ENCODE measurements around the gene TRIM52.

Gene TRIM52

DNA sequence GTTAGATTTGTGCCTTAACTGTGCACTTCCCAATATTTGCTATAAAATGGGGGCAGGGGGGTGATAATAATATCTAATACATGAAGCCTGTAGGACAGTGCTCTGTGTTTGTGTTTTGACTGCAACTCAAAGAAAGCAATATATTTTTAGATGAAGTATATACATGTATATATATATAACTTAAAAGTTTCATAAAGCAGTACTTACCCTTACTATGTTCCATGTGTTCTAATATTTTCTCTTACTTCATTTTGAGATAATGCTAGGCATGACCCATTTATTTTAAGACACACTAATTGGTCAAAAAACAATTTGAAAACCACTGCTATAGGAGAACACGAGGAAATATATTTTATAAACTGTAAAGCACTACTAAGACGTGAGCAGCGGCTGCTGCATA, 2.4 kb downstream of the TRIM52 start:
- DNase-seq (ENCODE audit: low spot score) = no peak

DNA sequence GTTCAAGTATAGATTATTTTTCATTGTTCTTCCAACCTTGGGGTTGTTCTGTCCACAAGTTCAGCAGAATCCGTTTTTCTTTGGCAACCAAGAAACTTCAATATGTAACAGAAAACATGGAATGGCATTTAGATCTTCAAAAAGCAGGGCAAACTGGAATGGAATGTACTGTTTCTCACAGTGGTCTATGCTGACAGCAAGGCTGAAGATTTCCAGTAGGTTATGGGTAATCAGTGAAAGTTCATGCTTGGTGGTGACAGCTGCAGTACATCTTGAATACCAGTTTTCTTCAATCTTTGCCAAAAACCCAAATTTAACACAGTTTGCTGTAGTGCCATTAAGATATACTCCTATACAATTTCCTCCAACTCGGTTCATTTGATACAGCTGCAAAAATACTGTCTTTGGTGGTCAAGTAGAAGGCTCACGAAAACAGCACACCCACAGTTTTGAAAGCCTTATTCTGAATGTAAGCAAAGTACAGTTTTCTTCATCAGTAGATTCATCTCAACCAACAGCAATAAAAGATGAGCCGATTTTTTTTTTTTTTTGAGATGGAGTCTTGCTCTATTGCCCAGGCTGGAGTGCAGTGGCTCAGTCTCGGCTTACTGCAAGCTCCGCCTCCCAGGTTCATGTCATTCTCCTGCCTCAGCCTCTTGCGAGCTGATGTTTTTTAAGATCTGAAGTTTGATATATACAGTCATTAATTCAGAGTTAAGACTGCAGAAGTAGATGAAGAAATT, 4.9 kb downstream of the TRIM52 start:
- no peak for DNase-seq (ENCODE audit: low spot score)

DNA sequence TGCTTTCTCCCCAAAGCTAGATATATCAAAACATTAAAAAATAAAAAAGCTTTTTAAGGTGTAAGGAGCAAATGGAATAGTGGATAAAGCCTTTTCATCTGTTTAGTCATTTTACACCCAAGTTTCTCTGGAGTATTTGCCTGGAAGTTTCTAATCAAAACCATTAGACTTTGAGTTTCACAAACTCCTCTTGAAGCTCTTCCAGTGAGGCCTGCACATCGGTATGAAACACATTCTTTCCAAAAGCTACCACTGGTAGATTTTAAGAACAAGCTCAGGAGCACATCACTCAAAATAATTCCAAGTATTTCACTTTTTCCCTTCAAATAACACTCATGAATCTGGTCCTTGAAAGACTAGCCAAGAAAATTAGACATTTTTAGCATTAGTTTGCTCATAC, 5.7 kb downstream of the TRIM52 start:
- DNase-seq (ENCODE audit: low spot score) = no peak

DNA sequence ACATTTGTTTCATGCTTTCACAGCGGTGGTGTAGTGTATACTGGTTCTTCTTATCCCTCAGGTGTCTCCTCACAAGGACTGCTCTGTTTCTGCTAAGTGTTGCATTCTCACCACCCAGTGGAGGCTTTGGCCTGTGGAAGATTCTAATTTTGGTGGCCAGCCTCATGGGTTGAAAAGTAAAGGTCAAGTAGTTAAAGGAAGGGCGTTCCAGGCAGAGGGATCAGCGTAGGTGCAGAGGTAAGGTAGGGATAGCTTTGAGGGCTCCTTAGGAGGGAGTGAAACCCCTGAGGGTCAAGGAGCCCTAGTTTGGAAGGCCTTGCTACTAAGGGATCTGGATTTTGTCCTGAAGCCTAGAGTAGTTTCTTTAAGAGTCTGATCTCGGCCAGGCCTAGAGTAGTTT, 12.7 kb downstream of the TRIM52 start:
- no peak for DNase-seq (ENCODE audit: low spot score)

DNA sequence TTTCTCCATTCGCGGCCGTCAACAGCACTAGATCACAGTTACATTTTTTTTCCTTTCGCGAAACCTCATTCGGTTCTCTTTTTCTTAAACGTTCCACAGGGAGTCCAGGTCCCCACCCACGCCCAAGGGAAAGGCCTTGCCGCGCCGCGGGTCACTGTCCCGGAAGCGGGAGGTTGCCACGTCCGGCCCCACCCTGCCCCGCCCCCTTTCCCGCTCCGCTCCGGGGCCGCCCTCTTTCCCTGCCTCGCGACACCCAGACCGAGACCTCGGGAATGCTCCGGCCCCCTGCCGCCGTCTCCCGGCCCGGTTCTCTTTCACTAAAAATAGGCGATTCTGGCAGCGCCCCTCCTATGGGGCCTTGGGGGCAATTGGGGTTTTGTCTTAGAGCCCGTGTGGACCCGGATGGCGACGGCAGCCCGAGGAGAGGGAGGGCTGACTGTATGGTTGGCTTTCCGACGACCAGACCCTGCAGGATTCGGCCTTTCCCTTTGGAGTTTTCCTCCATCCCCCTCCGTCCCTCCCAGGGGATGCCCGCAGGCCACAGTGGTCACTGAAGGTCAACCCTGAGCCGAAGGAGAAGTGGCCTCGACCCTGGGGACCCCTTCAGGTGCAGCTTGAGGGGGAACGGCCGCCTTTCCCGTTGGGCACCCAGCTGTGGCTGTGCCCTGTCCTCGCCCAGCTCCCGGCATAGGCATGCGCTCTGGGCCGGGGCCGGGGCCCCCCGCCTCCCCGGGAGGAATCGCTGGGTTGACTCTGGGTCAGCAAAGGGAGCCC, 14.5 kb downstream of the TRIM52 start:
- DNase-seq (ENCODE audit: low spot score) = peak; percentile 77

DNA sequence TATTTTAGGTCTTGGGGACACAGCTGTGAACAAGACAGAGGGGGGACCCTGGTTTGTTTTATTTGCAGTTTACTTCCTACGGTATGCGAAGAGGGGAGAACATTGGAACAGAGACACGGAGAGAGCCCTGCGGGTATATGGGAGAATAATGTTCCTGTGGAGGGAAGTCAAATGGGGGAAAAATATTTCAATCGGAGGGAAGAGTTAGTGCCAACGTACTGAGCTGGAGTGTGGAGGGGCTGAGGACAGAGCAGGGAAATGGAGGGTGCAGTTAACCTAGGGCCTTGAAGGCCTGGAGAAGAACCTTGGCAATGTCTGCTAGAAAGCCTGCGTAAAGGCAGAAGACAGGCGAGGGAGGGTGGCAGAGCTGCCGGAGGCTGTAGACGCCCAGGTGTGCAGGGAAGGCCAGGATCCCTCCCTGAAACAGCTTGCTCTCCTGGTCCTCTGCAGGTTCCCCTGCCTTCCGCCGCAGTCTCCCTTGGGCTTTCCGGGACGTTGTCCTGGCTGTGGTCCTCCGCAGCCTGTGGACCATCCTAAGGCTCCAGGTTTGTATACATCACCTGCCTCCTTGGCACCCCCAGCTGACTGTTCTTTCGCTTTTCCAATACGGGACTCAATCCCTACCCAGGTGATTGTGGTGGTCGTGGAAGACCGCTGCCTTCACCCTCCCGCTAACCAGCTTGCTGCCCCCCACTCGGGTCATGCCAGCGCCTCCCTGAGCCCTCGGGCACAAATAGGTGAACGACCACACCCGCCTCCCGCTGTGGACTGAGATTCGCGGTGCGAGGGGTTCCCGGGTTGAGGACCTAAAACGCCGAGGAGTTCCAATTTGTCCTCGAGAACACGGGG, 15.3 kb downstream of the TRIM52 start:
- no peak for DNase-seq (ENCODE audit: low spot score)

DNA sequence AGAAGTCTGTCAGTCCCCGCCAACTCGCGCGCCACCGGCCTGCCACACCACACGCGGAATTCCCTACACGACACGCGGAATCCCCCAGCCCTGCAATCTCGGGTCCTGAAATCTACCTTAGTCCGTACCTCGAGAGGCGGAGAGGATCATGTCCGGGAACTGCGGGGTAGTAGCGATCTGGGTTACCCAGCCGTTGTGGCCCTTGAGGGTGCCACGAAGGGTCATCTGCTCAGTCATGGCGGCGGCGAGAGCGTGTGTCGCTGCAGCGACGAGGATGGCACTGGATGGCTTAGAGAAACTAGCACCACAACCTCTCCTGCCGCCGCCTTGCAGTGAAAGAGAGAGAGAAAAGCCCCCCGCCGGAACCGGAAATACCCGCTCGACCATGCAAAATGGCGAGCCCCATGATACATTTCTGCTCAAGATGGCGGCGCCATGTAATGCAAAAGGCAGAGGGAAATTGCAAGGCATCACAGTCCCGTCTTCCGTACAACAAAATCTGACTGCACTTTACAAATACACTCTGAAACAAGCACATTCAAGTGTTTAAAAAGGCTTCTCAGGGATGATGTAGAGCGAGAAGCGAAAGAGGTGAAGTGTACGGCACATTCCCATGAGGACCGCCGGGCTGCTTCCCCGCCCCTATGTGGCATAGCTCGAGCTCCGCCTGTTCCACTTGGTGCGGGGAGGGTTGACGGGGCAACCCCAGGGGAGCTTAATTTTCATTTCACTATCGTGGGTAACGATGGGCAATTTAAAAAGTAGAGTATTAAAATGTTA, 17.2 kb downstream of the TRIM52 start, which contains the start of gene RACK1:
Gene RACK1 (minus strand): TSS at position 343 of the 780 bp plus-strand sequence. CDS start 106 bp downstream, at position 237.
- peak; percentile 95 for DNase-seq (ENCODE audit: low spot score)

DNA sequence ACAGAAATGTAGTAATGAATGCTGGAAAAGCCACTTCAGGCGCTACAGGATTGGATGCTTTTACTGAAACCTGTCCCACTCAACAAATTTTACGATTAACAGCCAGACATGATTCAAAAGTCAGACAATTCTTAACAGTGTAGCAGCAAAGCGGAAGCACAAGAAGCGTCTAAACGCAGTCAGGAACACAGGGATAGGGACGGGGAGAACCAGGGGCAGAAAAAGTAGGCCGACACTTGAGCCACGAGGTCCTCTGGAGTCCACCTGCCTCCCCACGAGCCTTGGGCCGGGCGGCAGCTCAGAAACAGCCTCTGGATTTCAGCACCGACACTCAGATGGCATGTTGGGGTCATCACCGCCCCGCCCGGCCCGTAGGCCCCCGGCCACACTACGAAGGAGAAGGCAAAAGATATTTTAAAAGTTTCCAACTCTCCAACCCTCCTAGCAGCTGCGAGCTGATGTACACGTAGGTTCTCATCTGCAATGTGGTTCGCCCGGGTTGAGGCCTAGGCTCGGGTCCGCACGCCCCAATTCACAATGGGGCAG, 17.9 kb downstream of the TRIM52 start:
- DNase-seq (ENCODE audit: low spot score) = no peak

DNA sequence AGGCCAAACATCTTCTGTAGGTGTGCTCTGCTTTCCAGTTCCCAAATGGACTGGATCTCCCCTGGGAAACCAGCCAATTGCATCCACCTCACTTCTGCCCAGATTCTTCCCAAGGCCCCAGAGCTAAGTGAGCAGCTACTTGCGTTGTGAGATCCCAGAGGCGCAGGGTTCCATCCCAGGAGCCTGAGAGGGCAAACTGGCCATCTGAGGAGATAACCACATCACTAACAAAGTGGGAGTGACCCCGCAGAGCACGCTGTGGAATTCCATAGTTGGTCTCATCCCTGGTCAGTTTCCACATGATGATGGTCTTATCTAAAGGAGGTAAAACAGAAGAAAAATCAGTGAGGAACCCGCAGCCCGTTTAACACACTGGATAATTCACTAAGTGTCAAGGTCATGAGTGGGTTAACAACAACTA, 18.9 kb downstream of the TRIM52 start:
- DNase-seq (ENCODE audit: low spot score) = no peak

DNA sequence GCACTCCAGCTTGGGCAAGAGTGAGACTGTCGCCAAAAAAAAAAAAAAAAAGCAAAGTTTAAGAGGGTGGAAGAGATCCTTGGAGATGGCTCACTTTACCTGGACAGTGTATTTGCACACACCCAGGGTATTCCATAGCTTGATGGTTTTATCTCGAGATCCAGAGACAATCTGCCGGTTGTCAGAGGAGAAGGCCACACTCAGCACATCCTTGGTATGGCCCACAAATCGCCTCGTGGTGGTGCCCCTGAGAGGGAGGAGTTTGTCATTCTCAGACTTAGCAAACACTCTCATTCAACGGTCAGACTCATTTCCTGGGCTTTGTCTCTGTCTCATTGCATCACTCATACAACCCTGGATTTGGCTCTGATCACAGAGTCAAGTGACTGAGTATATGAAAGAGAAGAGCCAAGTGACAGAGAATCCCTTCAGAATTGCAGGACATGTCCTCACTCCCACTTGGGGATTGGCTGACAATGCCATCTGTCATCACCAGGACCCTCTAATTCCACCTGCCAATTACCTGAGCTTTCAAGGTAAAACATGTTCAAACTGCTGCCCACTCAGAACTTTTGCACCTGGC, 19.5 kb downstream of the TRIM52 start:
- no peak for DNase-seq (ENCODE audit: low spot score)

DNA sequence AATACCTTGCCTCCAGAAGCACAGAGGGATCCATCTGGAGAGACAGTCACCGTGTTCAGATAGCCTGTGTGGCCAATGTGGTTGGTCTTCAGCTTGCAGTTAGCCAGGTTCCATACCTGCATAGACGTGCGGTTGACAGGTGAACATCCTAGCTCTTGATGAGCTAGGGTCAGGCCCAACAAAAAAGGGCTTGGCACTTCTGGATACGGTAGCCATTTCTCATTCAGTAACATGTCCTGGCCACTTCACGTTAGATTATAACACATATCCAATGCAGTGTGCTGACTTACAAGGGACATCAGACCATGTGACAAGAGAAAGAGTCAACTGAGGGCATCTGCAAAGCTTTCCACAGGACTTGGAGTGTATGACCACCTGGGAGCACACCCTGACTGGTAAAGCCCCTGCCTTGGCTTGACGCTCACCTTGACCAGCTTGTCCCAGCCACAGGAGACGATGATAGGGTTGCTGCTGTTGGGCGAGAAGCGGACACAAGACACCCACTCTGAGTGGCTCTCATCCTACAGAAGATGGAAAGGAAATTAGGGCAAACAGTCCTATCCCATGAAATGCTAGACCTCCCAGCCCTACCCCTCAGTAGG, 21.8 kb downstream of the TRIM52 start:
- DNase-seq (ENCODE audit: low spot score) = no peak

DNA sequence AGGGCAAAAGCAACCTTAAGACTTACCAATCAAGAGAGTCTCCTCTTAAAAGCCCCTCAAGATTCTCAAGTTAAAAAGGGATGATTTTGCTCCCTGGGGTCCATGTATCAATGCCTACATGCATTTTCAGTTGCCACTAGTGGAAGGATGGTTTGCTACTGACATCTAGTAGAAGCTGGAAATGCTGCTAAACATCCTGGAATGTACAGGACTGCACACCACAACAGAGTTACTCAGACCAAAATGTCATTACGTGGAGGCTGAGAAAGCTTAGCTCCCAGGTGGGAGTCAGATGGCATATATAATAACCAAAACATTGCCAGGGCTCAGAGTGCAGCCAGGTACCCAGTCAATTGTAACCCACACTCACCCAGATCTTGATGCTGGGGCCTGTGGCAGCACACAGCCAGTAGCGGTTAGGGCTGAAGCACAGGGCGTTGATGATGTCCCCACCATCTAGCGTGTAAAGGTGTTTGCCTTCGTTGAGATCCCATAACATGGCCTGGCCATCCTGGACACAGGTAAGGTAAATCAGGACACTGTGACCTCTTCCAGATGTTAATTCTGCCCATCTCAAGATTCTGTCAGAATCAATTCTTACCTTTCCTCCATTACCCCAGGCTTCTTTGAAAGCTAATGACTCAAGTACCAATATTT, 23.1 kb downstream of the TRIM52 start:
- DNase-seq (ENCODE audit: low spot score) = no peak

DNA sequence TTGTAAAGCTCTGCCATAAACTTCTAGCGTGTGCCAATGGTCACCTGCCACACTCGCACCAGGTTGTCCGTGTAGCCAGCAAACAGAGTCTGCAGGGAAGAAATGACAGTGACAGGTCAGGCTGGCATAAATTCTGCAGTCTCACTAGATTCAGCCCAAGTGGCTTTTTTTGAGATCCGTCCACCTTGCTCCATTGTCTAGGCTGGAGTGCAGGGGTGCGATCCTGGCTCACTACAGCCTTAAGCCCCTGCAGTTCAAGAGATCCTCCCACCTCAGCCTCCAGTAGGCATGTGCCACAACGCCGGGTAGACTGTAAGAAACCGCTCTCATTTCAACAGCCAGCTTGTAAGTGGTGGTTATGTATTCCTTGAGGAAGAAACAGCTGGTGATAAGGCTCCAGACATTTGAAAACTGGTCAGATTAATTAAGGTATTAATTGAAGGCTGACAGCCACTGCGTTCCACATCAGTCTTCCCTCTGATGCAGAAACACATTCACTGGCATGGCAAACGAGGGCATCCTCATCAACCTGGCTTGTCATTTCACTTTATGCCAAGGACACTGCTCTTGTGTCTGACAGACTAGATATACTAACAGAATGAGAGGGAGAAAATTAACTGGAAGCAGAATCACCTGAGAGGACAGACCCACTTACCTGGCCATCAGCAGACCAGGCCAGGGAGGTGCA, 23.8 kb downstream of the TRIM52 start:
- no peak for DNase-seq (ENCODE audit: low spot score)

DNA sequence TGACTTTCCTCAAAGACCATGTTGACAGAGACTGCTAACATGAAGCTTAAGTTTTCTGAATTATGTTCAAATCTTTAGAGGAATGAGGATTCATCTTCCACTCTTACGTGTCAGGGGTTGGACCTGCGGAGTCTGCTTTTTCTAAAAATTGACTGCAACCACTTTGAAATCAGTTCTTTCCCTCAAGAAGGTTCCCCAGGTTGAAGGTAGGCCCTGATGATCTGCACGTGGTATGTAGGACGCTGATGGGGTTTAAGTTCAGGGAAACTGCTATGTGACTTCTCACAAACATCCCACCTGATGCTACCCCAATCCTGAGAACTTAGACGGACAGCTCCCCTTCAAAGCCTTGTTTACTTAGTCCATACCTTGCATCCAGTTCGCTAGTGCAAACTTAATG, 24.5 kb downstream of the TRIM52 start:
- DNase-seq (ENCODE audit: low spot score) = no peak

DNA sequence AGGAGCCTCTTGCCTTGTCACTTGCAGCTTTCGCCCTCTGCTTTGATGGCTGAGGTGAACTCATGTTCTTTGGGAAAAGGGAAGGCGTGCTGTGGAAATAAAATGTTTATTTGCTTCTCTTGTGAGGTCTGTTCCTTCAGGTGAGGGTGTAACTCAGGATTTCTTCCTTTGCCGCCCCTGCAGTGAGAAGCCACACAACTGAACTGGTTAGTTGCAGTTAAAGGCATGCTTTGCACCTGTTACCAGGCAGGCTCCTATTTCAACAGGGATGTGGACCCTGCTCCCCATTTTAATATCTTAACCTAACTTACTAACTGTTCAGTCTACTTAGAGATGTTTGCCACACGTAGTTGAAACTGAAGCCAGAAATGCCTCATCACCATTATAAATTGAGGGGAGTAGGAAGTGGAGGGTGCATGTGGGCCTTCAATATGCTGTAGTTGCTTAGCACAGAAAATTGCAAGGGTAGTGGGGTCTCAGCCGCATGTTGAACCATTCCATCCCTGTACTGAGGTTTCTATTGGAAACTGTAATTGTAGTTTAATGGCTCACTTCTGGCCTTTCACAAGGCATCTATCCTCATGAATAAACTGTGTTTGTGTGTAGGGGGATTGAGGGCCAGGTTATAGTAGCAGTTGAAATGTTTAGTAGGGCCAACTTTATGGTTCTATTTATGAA, 25.1 kb downstream of the TRIM52 start:
- no peak for DNase-seq (ENCODE audit: low spot score)

DNA sequence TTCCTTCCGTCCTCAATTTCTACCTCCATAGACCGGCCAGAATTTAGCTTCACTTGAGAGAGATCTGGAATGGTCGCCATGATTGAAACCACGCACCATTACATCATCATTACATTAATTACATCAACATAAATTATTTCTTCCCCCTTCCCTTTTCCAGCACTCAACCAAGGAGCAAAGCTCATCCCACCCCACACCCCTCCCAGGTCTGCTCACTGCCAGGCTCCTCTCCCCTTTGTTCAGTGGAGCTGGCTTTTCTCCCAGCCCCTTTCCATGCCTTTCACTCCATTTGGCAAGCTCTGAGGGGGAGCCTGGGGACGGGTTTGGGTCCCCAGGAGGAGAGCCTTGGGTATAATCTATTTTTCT, 25.6 kb downstream of the TRIM52 start:
- no peak for DNase-seq (ENCODE audit: low spot score)

DNA sequence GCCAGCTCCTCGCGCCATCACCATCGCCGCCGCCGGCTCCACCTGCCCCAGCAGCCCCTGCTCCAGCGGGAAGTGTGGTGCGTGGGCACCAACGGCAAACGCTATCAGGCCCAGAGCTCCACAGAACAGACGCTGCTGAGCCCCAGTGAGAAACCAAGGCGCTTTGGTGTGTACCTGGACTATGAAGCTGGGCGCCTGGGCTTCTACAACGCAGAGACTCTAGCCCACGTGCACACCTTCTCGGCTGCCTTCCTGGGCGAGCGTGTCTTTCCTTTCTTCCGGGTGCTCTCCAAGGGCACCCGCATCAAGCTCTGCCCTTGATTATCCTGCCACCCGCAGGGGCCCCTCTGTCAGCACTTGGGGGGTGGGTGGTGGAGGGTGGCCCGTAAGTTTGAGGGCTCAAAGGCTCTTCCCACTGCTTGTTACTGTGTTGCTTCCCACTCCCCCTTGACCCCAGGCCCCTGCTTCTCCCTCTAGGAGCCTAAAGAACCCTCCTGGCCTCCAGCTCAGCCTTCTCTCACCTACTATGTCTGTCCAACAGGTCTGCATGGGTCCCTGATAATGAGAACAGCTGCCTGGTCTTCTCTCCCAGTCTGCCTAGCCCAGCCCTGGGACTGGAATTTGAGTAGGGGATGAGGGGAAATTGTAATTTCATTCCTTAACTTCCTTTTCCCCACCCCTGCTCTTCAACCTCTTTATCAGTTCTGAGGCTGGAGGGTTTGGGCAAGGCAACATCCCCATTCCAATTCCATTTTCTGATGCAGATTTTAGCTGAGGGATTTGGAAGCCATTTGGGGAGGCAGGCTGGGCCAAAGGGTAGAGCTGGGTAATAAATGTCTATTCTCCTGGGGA, 26.3 kb downstream of the TRIM52 start:
- DNase-seq (ENCODE audit: low spot score) = no peak
